B cell (primary cell): ENCODE results near the gene SOCS2. TPM values are rescaled to one million over a fixed set of nuclear protein-coding genes. Genes with fewer than 3 reads are reported as not detected.

ENCODE experiments used
- ATAC-seq: fragments of 200-7000 bp; cut with Tn5 transposase; one replicate; pipeline ENCODE4 v1.10.0; 2021; ENCODE audit warnings: low read depth, mild to moderate bottlenecking, moderate number of reproducible peaks, moderate library complexity
- CTCF ChIA-PET: fragments of 350-600 bp; sonication (Branson Sonifier 250); formaldehyde crosslinking; loops from one replicate; lab custom pipeline; 2021; ENCODE audit warnings: antibody characterized with exemption, inconsistent platforms; lab: Charles Lee
- POLR2A ChIA-PET: fragments of 350-600 bp; sonication (Branson Sonifier 250); formaldehyde crosslinking; loops from one replicate; lab custom pipeline; 2021; ENCODE audit warnings: antibody characterized with exemption; lab: Charles Lee
- DNase-seq: peaks from one replicate; pipeline ENCODE4 v3.0.0; 2013
- H2AFZ ChIP-seq: 2 replicates; pipeline ENCODE4 v1.6.1; 2012; ENCODE audit warnings: mild to moderate bottlenecking, low read depth, low read length; ENCODE audit not compliant: insufficient read depth, poor library complexity, severe bottlenecking
- H3K27ac ChIP-seq, 2 donors: 1 replicate in 1 of 2; 2 replicates in 1 of 2; pipeline ENCODE4 v1.5.1; 2012 to 2013; ENCODE audit warnings: low read length in 2 of 2, mild to moderate bottlenecking in 2 of 2, moderate library complexity in 1 of 2
- H3K27me3 ChIP-seq, 4 experiments: fragments of 200-600 bp in 1 of 4; sonication (generic) in 1 of 4; replicated peaks in 1 of 4; 1 replicate in 2 of 4; 2 replicates in 2 of 4; pipeline versions ENCODE4 v1.6.1 to v1.7.0; 2013 to 2016; ENCODE audit warnings: low read length in 3 of 4, mild to moderate bottlenecking in 2 of 4, mixed read lengths in 1 of 4, moderate library complexity in 1 of 4; ENCODE audit not compliant: insufficient read depth in 4 of 4, control insufficient read depth in 3 of 4; ENCODE audit errors: control extremely low read depth in 1 of 4
- H3K36me3 ChIP-seq, 2 experiments: replicated peaks in 1 of 2; 1 replicate in 1 of 2; 2 replicates in 1 of 2; pipeline versions ENCODE4 v1.6.1 to v1.7.1; 2013; ENCODE audit warnings: low read length in 1 of 2; ENCODE audit not compliant: insufficient read depth in 2 of 2, control insufficient read depth in 1 of 2; ENCODE audit errors: control extremely low read depth in 1 of 2, extremely low read depth in 1 of 2
- H3K4me1 ChIP-seq, 2 donors: fragments of 200-600 bp in 1 of 2; sonication (generic) in 1 of 2; 1 replicate in 1 of 2; 2 replicates in 1 of 2; pipeline versions ENCODE4 v1.5.1 to v1.6.1; 2013 to 2017; ENCODE audit warnings: low read length in 2 of 2; ENCODE audit not compliant: control insufficient read depth in 2 of 2, insufficient read depth in 2 of 2
- H3K4me2 ChIP-seq: replicated peaks from 2 replicates; pipeline ENCODE3; 2012; ENCODE audit warnings: mild to moderate bottlenecking, low read depth, low read length; ENCODE audit not compliant: poor library complexity, severe bottlenecking
- H3K4me3 ChIP-seq, 5 experiments: fragments of 200-600 bp in 1 of 5; sonication (generic) in 1 of 5; 1 replicate in 3 of 5; 2 replicates in 2 of 5; pipeline versions ENCODE4 v1.5.1 to v1.7.0; 2011 to 2016; ENCODE audit warnings: low read length in 4 of 5, mild to moderate bottlenecking in 4 of 5, low read depth in 2 of 5, control low read depth in 1 of 5, moderate library complexity in 1 of 5; ENCODE audit not compliant: insufficient read depth in 1 of 5; ENCODE audit errors: control extremely low read depth in 1 of 5, extremely low read depth in 1 of 5
- H3K79me2 ChIP-seq: fragments of 200-600 bp; sonication (generic); one replicate; pipeline ENCODE4 v1.6.0; 2016; ENCODE audit warnings: low read length; ENCODE audit not compliant: control insufficient read depth, insufficient read depth
- H3K9ac ChIP-seq: fragments of 200-600 bp; sonication (generic); 2 replicates; pipeline ENCODE4 v1.6.1; 2017; ENCODE audit warnings: mild to moderate bottlenecking, low read length, moderate library complexity
- H3K9me3 ChIP-seq, 3 donors: one replicate each; pipeline versions ENCODE4 v1.6.1 to v1.7.1; 2013; ENCODE audit warnings: low read length in 2 of 3; ENCODE audit not compliant: control insufficient read depth in 2 of 3, insufficient read depth in 1 of 3; ENCODE audit errors: control extremely low read depth in 1 of 3
- H4K20me1 ChIP-seq: 2 replicates; pipeline ENCODE4 v1.6.0; 2012; ENCODE audit warnings: mild to moderate bottlenecking, low read length; ENCODE audit not compliant: insufficient read depth, control insufficient read depth, poor library complexity, severe bottlenecking
- H3K27ac Mint-ChIP-seq: one replicate; pipeline ENCODE4 v1.8.0; 2021; ENCODE audit warnings: mixed read lengths
- H3K27me3 Mint-ChIP-seq: one replicate; pipeline ENCODE4 v1.8.0; 2021; ENCODE audit warnings: mixed read lengths
- H3K4me1 Mint-ChIP-seq: one replicate; pipeline ENCODE4 v1.8.0; 2021; ENCODE audit warnings: mixed read lengths
- H3K4me3 Mint-ChIP-seq: one replicate; pipeline ENCODE4 v1.8.0; 2021; ENCODE audit warnings: mixed read lengths
- H3K9me3 Mint-ChIP-seq: one replicate; pipeline ENCODE4 v1.8.0; 2022; ENCODE audit warnings: mixed read lengths; ENCODE audit not compliant: insufficient read depth
- EZH2 ChIP-seq: IDR thresholded peaks from 2 replicates; pipeline ENCODE4 v1.6.1; 2012; ENCODE audit warnings: borderline replicate concordance, low read depth, mild to moderate bottlenecking, moderate library complexity, low read length; ENCODE audit not compliant: insufficient read depth, poor library complexity, severe bottlenecking
- WGBS: methylation state at CpG from one replicate; pipeline ENCODE4 v1.1.5; 2013; ENCODE audit warnings: missing lambda C conversion rate; ENCODE audit not compliant: insufficient coverage; 5-methylcytosine and 5-hydroxymethylcytosine counted together
- intact Hi-C: fragments of 100-400 bp; cut with micrococcal nuclease; formaldehyde crosslinking; loops from one replicate; pipeline ENCODE4 v1.10.0; 2022
- polyA plus RNA-seq: library from polyadenylated mRNA; depleted of rRNA; stranded (reverse); fragments of >200 nt; gene quantifications from 2 replicates; pipeline ENCODE4 v1.2.3, GENCODE V29; 2012
- total RNA-seq, 2 donors: library from RNA; stranded (reverse); fragments of 120-200 nt in 1 of 2; gene quantifications; 1 replicate in 1 of 2; 2 replicates in 1 of 2; pipeline versions ENCODE4 v1.2.3 to v1.2.4, GENCODE V29; 2013 to 2022
- TF ChIP-seq, protein P1 (sequence below): fragments of 200-600 bp; IDR thresholded peaks from one replicate; pipeline ENCODE4 v1.8.0; 2022; ENCODE audit warnings: antibody characterized with exemption, mild to moderate bottlenecking

The SOCS2 gene
- total and polyA plus RNA-seq, 2 donors (not counting 1 experiment from before 2014, with no cell fraction given): 1.3 to 1.6 TPM

DNA sequence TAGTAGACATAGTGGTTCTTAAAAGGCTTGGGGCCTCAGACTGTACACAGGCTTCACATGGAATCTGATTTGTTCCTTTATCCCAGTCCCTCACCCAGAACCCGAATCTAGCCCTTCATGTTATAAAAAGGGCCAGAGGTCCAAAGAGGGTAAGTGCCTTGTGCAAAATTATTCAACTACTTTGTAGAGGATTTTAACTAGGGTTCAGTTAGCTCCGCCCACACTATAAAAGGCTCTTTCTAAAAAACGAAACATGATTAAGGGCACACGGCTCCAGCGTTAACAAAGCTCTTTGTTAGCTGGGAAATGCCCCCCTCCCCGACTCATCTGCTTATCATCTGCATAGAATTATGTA is 3.2 kb upstream of the SOCS2 start:
- Histone ChIP-seq H3K9ac (peak overlapping the region; percentile 79), H3K9me3 (peaks cover 0 to 16% (median 0%) of the 10 kb centered on the region in 3 donors), H4K20me1 (no peaks in the 10 kb centered on the region), H3K27ac (no peak overlapping the region), H3K4me3 (peak overlapping the region; percentile 63 to 89 (median 67)), H2AFZ (peak overlapping the region; percentile 88), H3K36me3 (no peaks in the 10 kb centered on the region), H3K27me3 (peaks cover 0 to 37% (median 25%) of the 10 kb centered on the region in 4 experiments), H3K4me2 (peak overlapping the region; percentile 98), H3K4me1 (peaks cover 23 to 33% of the 10 kb centered on the region in 2 donors), H3K79me2 (no peaks in the 10 kb centered on the region)
- ATAC-seq (peak; percentile 8), DNase-seq (no peak)
- H3K4me1 Mint-ChIP-seq: peaks cover 21% of the 10 kb centered on the region
- ChIA-PET CTCF (interaction anchor here (0.6 to 11.7 kb wide), 15 partner anchors 20 to 971 kb away, joined by 3 to 189 read pairs (median 4); no protein-coding TSS in a partner anchor), POLR2A (interaction anchor here (1.2 kb wide), 1 partner anchor 532 kb away, joined by 6 read pairs; no protein-coding TSS in a partner anchor)
- no peak overlapping the region for H3K27ac Mint-ChIP-seq
- intact Hi-C loops: loop anchor here (1.0 to 2.0 kb wide), 3 partner anchors 66 to 784 kb away; no protein-coding TSS in a partner anchor
- peak overlapping the region; percentile 88 for H3K4me3 Mint-ChIP-seq
- TF ChIP-seq EZH2: no peak
- TF ChIP-seq, protein P1, sequence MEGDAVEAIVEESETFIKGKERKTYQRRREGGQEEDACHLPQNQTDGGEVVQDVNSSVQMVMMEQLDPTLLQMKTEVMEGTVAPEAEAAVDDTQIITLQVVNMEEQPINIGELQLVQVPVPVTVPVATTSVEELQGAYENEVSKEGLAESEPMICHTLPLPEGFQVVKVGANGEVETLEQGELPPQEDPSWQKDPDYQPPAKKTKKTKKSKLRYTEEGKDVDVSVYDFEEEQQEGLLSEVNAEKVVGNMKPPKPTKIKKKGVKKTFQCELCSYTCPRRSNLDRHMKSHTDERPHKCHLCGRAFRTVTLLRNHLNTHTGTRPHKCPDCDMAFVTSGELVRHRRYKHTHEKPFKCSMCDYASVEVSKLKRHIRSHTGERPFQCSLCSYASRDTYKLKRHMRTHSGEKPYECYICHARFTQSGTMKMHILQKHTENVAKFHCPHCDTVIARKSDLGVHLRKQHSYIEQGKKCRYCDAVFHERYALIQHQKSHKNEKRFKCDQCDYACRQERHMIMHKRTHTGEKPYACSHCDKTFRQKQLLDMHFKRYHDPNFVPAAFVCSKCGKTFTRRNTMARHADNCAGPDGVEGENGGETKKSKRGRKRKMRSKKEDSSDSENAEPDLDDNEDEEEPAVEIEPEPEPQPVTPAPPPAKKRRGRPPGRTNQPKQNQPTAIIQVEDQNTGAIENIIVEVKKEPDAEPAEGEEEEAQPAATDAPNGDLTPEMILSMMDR: no peak
- peaks cover 39% of the 10 kb centered on the region for H3K27me3 Mint-ChIP-seq
- H3K9me3 Mint-ChIP-seq: no peaks in the 10 kb centered on the region
- no CpG with 5 or more reads among the region's 6 CpGs for WGBS
